CD14-positive monocyte (primary cell): ENCODE data around the gene DGAT2. TPM values are rescaled to one million over a fixed set of nuclear protein-coding genes. Genes with fewer than 3 reads are reported as not detected.

Source experiments
- DNase-seq, 3 donors: peaks; one replicate each; pipeline ENCODE4 v3.0.0-alpha.2; 2011 to 2022
- H2AFZ ChIP-seq: 2 replicates; pipeline ENCODE4 v1.6.0; 2012; ENCODE audit warnings: mild to moderate bottlenecking, low read depth, low read length, inconsistent platforms; ENCODE audit not compliant: insufficient read depth, poor library complexity, severe bottlenecking
- H3K27ac ChIP-seq, 2 donors: 1 replicate in 1 of 2; 2 replicates in 1 of 2; pipeline ENCODE4 v1.5.1; 2012 to 2013; ENCODE audit warnings: low read length in 2 of 2, control low read depth in 1 of 2, inconsistent platforms in 1 of 2, low read depth in 1 of 2, mild to moderate bottlenecking in 1 of 2
- H3K27me3 ChIP-seq, 2 donors: one replicate each; pipeline versions ENCODE4 v1.6.0 to v1.6.1; 2011 to 2013; ENCODE audit warnings: low read length in 2 of 2; ENCODE audit not compliant: control insufficient read depth in 2 of 2, insufficient read depth in 2 of 2
- H3K36me3 ChIP-seq, 2 donors: replicated peaks in 1 of 2; 1 replicate in 1 of 2; 2 replicates in 1 of 2; pipeline versions ENCODE4 v1.5.1 to v1.6.1; 2012 to 2013; ENCODE audit warnings: low read length in 2 of 2, control low read depth in 1 of 2, inconsistent platforms in 1 of 2, mild to moderate bottlenecking in 1 of 2; ENCODE audit not compliant: insufficient read depth in 2 of 2, control insufficient read depth in 1 of 2
- H3K4me1 ChIP-seq, 2 donors: 1 replicate in 1 of 2; 2 replicates in 1 of 2; pipeline versions ENCODE4 v1.5.1 to v1.6.1; 2012 to 2013; ENCODE audit warnings: low read length in 2 of 2, control low read depth in 1 of 2, inconsistent platforms in 1 of 2, mild to moderate bottlenecking in 1 of 2, moderate library complexity in 1 of 2; ENCODE audit not compliant: insufficient read depth in 2 of 2, control insufficient read depth in 1 of 2
- H3K4me2 ChIP-seq: replicated peaks from 2 replicates; pipeline ENCODE3; 2012; ENCODE audit warnings: low read length, moderate library complexity, mild to moderate bottlenecking; ENCODE audit not compliant: poor library complexity, severe bottlenecking; ENCODE audit errors: extremely low read depth
- H3K4me3 ChIP-seq, 3 experiments: fragments of 200-600 bp in 1 of 3; sonication (generic) in 1 of 3; replicated peaks in 1 of 3; 1 replicate in 2 of 3; 2 replicates in 1 of 3; pipeline ENCODE4 v1.5.1; 2011 to 2013; ENCODE audit warnings: low read length in 3 of 3, mild to moderate bottlenecking in 3 of 3, control low read depth in 2 of 3, low read depth in 2 of 3, inconsistent platforms in 1 of 3, moderate library complexity in 1 of 3
- H3K79me2 ChIP-seq: 2 replicates; pipeline ENCODE4 v1.6.0; 2012; ENCODE audit warnings: mild to moderate bottlenecking, control low read depth, inconsistent platforms, low read length, moderate library complexity; ENCODE audit not compliant: insufficient read depth
- H3K9ac ChIP-seq: 2 replicates; pipeline ENCODE4 v1.6.0; 2017; ENCODE audit warnings: low read length, mild to moderate bottlenecking; ENCODE audit not compliant: insufficient read depth, poor library complexity, severe bottlenecking
- H3K9me3 ChIP-seq, 2 donors: replicated peaks in 1 of 2; 1 replicate in 1 of 2; 2 replicates in 1 of 2; pipeline versions ENCODE4 v1.5.1 to v1.6.1; 2012 to 2013; ENCODE audit warnings: low read length in 2 of 2, control low read depth in 1 of 2; ENCODE audit not compliant: control insufficient read depth in 1 of 2, insufficient read depth in 1 of 2
- H4K20me1 ChIP-seq: 2 replicates; pipeline ENCODE4 v1.6.0; 2012; ENCODE audit warnings: mild to moderate bottlenecking, low read length, control low read depth, moderate library complexity; ENCODE audit not compliant: insufficient read depth
- H3K27ac Mint-ChIP-seq, 7 donors: one replicate each; pipeline ENCODE4 v1.8.0; 2020; ENCODE audit warnings: mild to moderate bottlenecking in 7 of 7, mixed read lengths in 7 of 7, moderate library complexity in 6 of 7, inconsistent platforms in 2 of 7
- H3K27me3 Mint-ChIP-seq, 3 donors: one replicate each; pipeline ENCODE4 v1.8.0; 2021 to 2022; ENCODE audit warnings: low read depth in 3 of 3, mild to moderate bottlenecking in 3 of 3, mixed read lengths in 3 of 3, moderate library complexity in 3 of 3, inconsistent platforms in 1 of 3
- H3K36me3 Mint-ChIP-seq, 2 donors: one replicate each; pipeline ENCODE4 v1.8.0; 2020; ENCODE audit warnings: mixed read lengths in 2 of 2, inconsistent platforms in 1 of 2, mild to moderate bottlenecking in 1 of 2
- H3K4me1 Mint-ChIP-seq: one replicate; pipeline ENCODE4 v1.8.0; 2020; ENCODE audit warnings: mild to moderate bottlenecking, mixed read lengths
- H3K4me3 Mint-ChIP-seq, 2 donors: one replicate each; pipeline ENCODE4 v1.8.0; 2020; ENCODE audit warnings: mild to moderate bottlenecking in 2 of 2, mixed read lengths in 2 of 2, moderate library complexity in 1 of 2
- H3K9me3 Mint-ChIP-seq, 7 donors: one replicate each; pipeline ENCODE4 v1.8.0; 2020 to 2022; ENCODE audit warnings: mixed read lengths in 7 of 7, mild to moderate bottlenecking in 6 of 7, moderate library complexity in 6 of 7, inconsistent platforms in 2 of 7
- CTCF ChIP-seq: fragments of 200-600 bp; IDR thresholded peaks from one replicate; pipeline ENCODE4 v1.8.0; 2022; ENCODE audit warnings: antibody characterized with exemption, mild to moderate bottlenecking
- WGBS: methylation state at CpG from one replicate; pipeline ENCODE4 v1.1.5; 2013; ENCODE audit warnings: missing lambda C conversion rate; ENCODE audit not compliant: insufficient coverage; 5-methylcytosine and 5-hydroxymethylcytosine counted together
- intact Hi-C, 2 donors: fragments of 100-400 bp; cut with micrococcal nuclease; formaldehyde crosslinking; loops; one replicate each; pipeline versions ENCODE4 v1.15.0 to v1.15.1; 2023
- polyA plus RNA-seq, 3 donors: library from polyadenylated mRNA; depleted of rRNA in 1 of 3; unstranded in 2 of 3; stranded (reverse) in 1 of 3; fragments of 300-500 nt in 2 of 3; fragments of >200 nt in 1 of 3; fragmentation: Illumina TruSeq in 2 of 3; gene quantifications; 1 replicate in 2 of 3; 2 replicates in 1 of 3; pipeline ENCODE4 v1.2.3, GENCODE V29; 2012 to 2021

The DGAT2 gene
- polyA plus RNA-seq, 3 donors, result 7.0 to 18.4 (median 14.8) TPM

- no peak for DNase-seq
- no peak overlapping the region for H3K9ac ChIP-seq
- peaks cover 5 to 13% of the 10 kb centered on the region in 2 donors for H3K36me3 ChIP-seq
- no peaks in the 10 kb centered on the region for H3K9me3 ChIP-seq
- no peak overlapping the region for H3K4me3 ChIP-seq
- H3K27me3 ChIP-seq, result no peaks in the 10 kb centered on the region
- peaks cover 85% of the 10 kb centered on the region for H4K20me1 ChIP-seq
- peak overlapping the region in 3 of 7 donors; percentile 0 to 51 (median 51) for H3K27ac Mint-ChIP-seq
- H3K27ac ChIP-seq, result peak overlapping the region in 1 of 2 donors; percentile 1
- 94% methylated on average over 1 of the region's 2 CpGs for WGBS
- peaks cover 16 to 22% of the 10 kb centered on the region in 2 donors for H3K4me1 ChIP-seq
- TF ChIP-seq CTCF, result no peak
- H3K36me3 Mint-ChIP-seq, result peaks cover 15 to 27% of the 10 kb centered on the region in 2 donors
- no peak overlapping the region for H3K4me3 Mint-ChIP-seq
- H3K4me1 Mint-ChIP-seq, result peaks cover 47% of the 10 kb centered on the region
- H3K27me3 Mint-ChIP-seq, result no peaks in the 10 kb centered on the region
- intact Hi-C loops, result no loop called here
- no peak overlapping the region for H3K4me2 ChIP-seq
- peaks cover 100% of the 10 kb centered on the region for H3K79me2 ChIP-seq
- peaks cover 0 to 2% (median 0%) of the 10 kb centered on the region in 7 donors for H3K9me3 Mint-ChIP-seq
- no peak overlapping the region for H2AFZ ChIP-seq
Observed at GRCh38 chr11:75841739-75842138, 73.2 kb downstream of the DGAT2 start.

- Mint-ChIP-seq H3K27me3 (peaks cover 0 to 1% (median 0%) of the 10 kb centered on the region in 3 donors), H3K4me3 (no peak overlapping the region), H3K9me3 (peaks cover 0 to 2% (median 0%) of the 10 kb centered on the region in 7 donors), H3K36me3 (peaks cover 8 to 12% of the 10 kb centered on the region in 2 donors), H3K4me1 (peaks cover 30% of the 10 kb centered on the region), H3K27ac (peak overlapping the region in 6 of 7 donors; percentile 9 to 65 (median 50))
- H3K9me3 ChIP-seq, result no peaks in the 10 kb centered on the region
- H4K20me1 ChIP-seq, result peaks cover 92% of the 10 kb centered on the region
- no peaks in the 10 kb centered on the region for H3K27me3 ChIP-seq
- no peak overlapping the region for H2AFZ ChIP-seq
- H3K4me3 ChIP-seq, result no peak overlapping the region
- H3K79me2 ChIP-seq, result peaks cover 100% of the 10 kb centered on the region
- no peak overlapping the region for H3K9ac ChIP-seq
- H3K27ac ChIP-seq, result peak overlapping the region in 1 of 2 donors; percentile 61
- intact Hi-C loops, result no loop called here
- peak in 1 of 3 donors; percentile 12 for DNase-seq
- H3K4me2 ChIP-seq, result no peak overlapping the region
- TF ChIP-seq CTCF, result no peak
- H3K36me3 ChIP-seq, result peaks cover 0 to 3% of the 10 kb centered on the region in 2 donors
- peaks cover 6 to 15% of the 10 kb centered on the region in 2 donors for H3K4me1 ChIP-seq
Observed at GRCh38 chr11:75845324-75845723, 76.7 kb downstream of the DGAT2 start.
